Esophagus muscularis mucosa (tissue), 4 donors: Measurements from ENCODE around the gene ZBTB7B.

ENCODE experiments used
- EP300 ChIP-seq: sonication (generic); formaldehyde crosslinking; IDR thresholded peaks from one replicate; pipeline ENCODE4 v1.6.1; 2017; ENCODE audit warnings: antibody characterized with exemption
- POLR2A ChIP-seq: fragments of 450-650 bp; IDR thresholded peaks from one replicate; pipeline ENCODE4 v1.6.1; 2017; ENCODE audit warnings: antibody characterized with exemption, moderate library complexity, mild to moderate bottlenecking, low read depth
- POLR2AphosphoS5 ChIP-seq, 2 donors: sonication (generic); formaldehyde crosslinking; IDR thresholded peaks; one replicate each; pipeline ENCODE4 v1.6.1; 2017; ENCODE audit warnings: antibody characterized with exemption in 2 of 2
- TF ChIP-seq, protein P1 (sequence below), 3 experiments: fragments of 200-600 bp in 2 of 3; fragments of 450-650 bp in 1 of 3; sonication (generic) in 2 of 3; IDR thresholded peaks; one replicate each; pipeline ENCODE4 v1.5.1; 2017 to 2019; ENCODE audit warnings: antibody characterized with exemption in 3 of 3, mild to moderate bottlenecking in 2 of 3, moderate library complexity in 1 of 3

DNA sequence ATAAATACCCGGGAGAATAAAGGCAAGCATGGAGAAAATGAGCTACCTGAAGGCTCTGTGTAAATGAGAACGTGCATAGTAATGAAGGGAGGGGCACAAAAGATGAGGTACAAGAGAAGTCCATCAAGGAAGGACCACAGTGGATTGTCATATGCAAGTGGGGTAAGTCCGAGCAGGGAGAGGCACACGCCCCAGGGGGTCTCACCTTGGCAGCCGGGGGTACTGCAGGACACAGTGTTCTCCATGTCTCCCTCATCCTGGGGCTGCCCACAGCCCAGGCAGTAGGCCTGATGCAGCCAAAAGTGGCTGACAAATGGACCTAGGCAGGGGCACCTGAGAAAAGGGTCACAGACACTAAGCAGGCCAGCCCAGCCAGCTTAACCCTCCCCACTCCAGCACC, 21.0 kb downstream of the ZBTB7B start:
- TF ChIP-seq, protein P1, sequence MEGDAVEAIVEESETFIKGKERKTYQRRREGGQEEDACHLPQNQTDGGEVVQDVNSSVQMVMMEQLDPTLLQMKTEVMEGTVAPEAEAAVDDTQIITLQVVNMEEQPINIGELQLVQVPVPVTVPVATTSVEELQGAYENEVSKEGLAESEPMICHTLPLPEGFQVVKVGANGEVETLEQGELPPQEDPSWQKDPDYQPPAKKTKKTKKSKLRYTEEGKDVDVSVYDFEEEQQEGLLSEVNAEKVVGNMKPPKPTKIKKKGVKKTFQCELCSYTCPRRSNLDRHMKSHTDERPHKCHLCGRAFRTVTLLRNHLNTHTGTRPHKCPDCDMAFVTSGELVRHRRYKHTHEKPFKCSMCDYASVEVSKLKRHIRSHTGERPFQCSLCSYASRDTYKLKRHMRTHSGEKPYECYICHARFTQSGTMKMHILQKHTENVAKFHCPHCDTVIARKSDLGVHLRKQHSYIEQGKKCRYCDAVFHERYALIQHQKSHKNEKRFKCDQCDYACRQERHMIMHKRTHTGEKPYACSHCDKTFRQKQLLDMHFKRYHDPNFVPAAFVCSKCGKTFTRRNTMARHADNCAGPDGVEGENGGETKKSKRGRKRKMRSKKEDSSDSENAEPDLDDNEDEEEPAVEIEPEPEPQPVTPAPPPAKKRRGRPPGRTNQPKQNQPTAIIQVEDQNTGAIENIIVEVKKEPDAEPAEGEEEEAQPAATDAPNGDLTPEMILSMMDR (IDR thresholded peaks at IDR 0.05): no peak
- no peak for TF ChIP-seq POLR2A
- no peak for TF ChIP-seq EP300
- no peak for TF ChIP-seq POLR2AphosphoS5 (IDR thresholded peaks at IDR 0.05)
